ENCODE results near the gene AGTPBP1. TPM values are rescaled to one million over a fixed set of nuclear protein-coding genes. Genes with fewer than 3 reads are reported as not detected.
"Not testable (repeated sequence)": the region's sequence is repeated elsewhere in the genome, so short reads cannot be mapped to it uniquely, and the experiment has no call there.

The AGTPBP1 gene
- total and polyA plus RNA-seq, 3 donors from 2014 or later: 26.3 to 45.7 (median 26.6) TPM

- Histone ChIP-seq H3K9me3 (no peaks in the 10 kb centered on the region), H3K4me1 (no peaks in the 10 kb centered on the region), H3K27me3 (no peaks in the 10 kb centered on the region), H3K4me3 (no peak overlapping the region), H3K36me3 (ENCODE audit: low read depth, missing control alignments) (no peaks in the 10 kb centered on the region), H3K27ac (no peak overlapping the region)
- intact Hi-C loops (cut with DNase I; ENCODE audit: low total_unique reads): no loop called here
- WGBS, 2 donors: 88 to 100% methylated on average over 1 of the region's 1 CpG
- TF ChIP-seq POLR2A (IDR thresholded peaks at IDR 0.05) (no peak), CTCF (IDR thresholded peaks at IDR 0.05) (no peak)
- DNase-seq: no peak
These were observed 164.3 kb downstream of the AGTPBP1 start for GRCh38 chr9:85577353-85577952.

GRCh38 chr9:85575868-85576267 is 165.9 kb downstream of the AGTPBP1 start:
- Histone ChIP-seq H3K4me3 (no peak overlapping the region), H3K27me3 (no peaks in the 10 kb centered on the region), H3K36me3 (ENCODE audit: low read depth, missing control alignments) (no peaks in the 10 kb centered on the region), H3K27ac (no peak overlapping the region), H3K9me3 (no peaks in the 10 kb centered on the region), H3K4me1 (no peaks in the 10 kb centered on the region)
- intact Hi-C loops (cut with DNase I; ENCODE audit: low total_unique reads): no loop called here
- no peak for DNase-seq
- TF ChIP-seq POLR2A (IDR thresholded peaks at IDR 0.05): no peak
- TF ChIP-seq CTCF (IDR thresholded peaks at IDR 0.05): no peak

GRCh38 chr9:85573546-85573945 is 168.2 kb downstream of the AGTPBP1 start:
- H3K27me3 ChIP-seq; intact Hi-C loops (cut with DNase I; ENCODE audit: low total_unique reads); H3K36me3 ChIP-seq (ENCODE audit: low read depth, missing control alignments); H3K4me1 ChIP-seq; H3K27ac ChIP-seq; DNase-seq; H3K4me3 ChIP-seq; H3K9me3 ChIP-seq: not testable (repeated sequence)
- WGBS, 2 donors: 93 to 100% methylated on average over 5 to 19 of the region's 26 CpGs

- WGBS, 2 donors: 88 to 95% methylated on average over 11 of the region's 11 CpGs
- intact Hi-C loops (cut with DNase I; ENCODE audit: low total_unique reads): not testable (repeated sequence)
These were observed 168.8 kb downstream of the AGTPBP1 start for GRCh38 chr9:85572917-85573316.

GRCh38 chr9:85569988-85570387 is 171.8 kb downstream of the AGTPBP1 start:
- Histone ChIP-seq H3K4me3 (no peak overlapping the region), H3K27me3 (no peaks in the 10 kb centered on the region), H3K4me1 (no peaks in the 10 kb centered on the region), H3K36me3 (ENCODE audit: low read depth, missing control alignments) (no peaks in the 10 kb centered on the region), H3K9me3 (no peaks in the 10 kb centered on the region), H3K27ac (no peak overlapping the region)
- no peak for DNase-seq
- 52 to 69% methylated on average over 2 of the region's 2 CpGs for WGBS, 2 donors
- TF ChIP-seq CTCF (IDR thresholded peaks at IDR 0.05) (no peak), POLR2A (IDR thresholded peaks at IDR 0.05) (no peak)
- intact Hi-C loops (cut with DNase I; ENCODE audit: low total_unique reads): no loop called here

More at GRCh38 chr9:85572917-85573316, 168.8 kb downstream of the AGTPBP1 start:
- not testable (repeated sequence) for H3K27me3 ChIP-seq; H3K27ac ChIP-seq; H3K4me1 ChIP-seq; H3K9me3 ChIP-seq; H3K4me3 ChIP-seq; DNase-seq; H3K36me3 ChIP-seq (ENCODE audit: low read depth, missing control alignments)

GRCh38 chr9:85559526-85559925 is 182.2 kb downstream of the AGTPBP1 start:
- intact Hi-C loops (cut with DNase I; ENCODE audit: low total_unique reads): no loop called here
- Histone ChIP-seq H3K9me3 (no peaks in the 10 kb centered on the region), H3K4me1 (no peaks in the 10 kb centered on the region), H3K27ac (no peak overlapping the region), H3K4me3 (no peak overlapping the region), H3K36me3 (ENCODE audit: low read depth, missing control alignments) (no peaks in the 10 kb centered on the region), H3K27me3 (no peaks in the 10 kb centered on the region)
- WGBS, 2 donors: 74 to 90% methylated on average over 3 of the region's 3 CpGs
- TF ChIP-seq CTCF (IDR thresholded peaks at IDR 0.05) (no peak), POLR2A (IDR thresholded peaks at IDR 0.05) (no peak)
- no peak for DNase-seq
